K562 (cell line): ENCODE measurements around the gene KIF3B. TPM values are rescaled to one million over a fixed set of nuclear protein-coding genes. Genes with fewer than 3 reads are reported as not detected.

Experiments used
- ATAC-seq: fragments of 200-7000 bp; cut with Tn5 transposase; 3 replicates; pipeline ENCODE4 v1.9.1; 2020; ENCODE audit warnings: moderate library complexity
- BruUV-seq: library from RNA; stranded (reverse); fragments of 400-500 nt; replicated peaks from 2 replicates; lab custom pipeline; 2021; lab: Mats Ljungman, UMichigan
- CTCF ChIA-PET: fragments of 300-600 bp; formaldehyde crosslinking; extraction: SDS; loops from one replicate; lab custom pipeline; 2021; ENCODE audit warnings: low intra/inter-chr PET ratio; lab: Yijun Ruan, JAX
- POLR2A ChIA-PET: fragments of 300-600, 350-650 bp; sonication (Branson Sonifier 250); formaldehyde crosslinking; extraction: SDS; loops from one replicate; lab custom pipeline; 2021; ENCODE audit warnings: antibody characterized with exemption, inconsistent platforms; lab: Yijun Ruan, JAX
- DNase-seq, 4 experiments: peaks; one replicate each; pipeline versions ENCODE4 v3.0.0 to v3.0.0-alpha.2; 2011 to 2018; ENCODE audit warnings: low spot score in 3 of 4, mixed read lengths in 3 of 4; ENCODE audit errors: extremely low read depth in 1 of 4
- FAIRE-seq: peaks from 2 replicates; lab custom pipeline; 2011; peaks lifted over from hg19 to GRCh38; lab: Jason Lieb, UNC
- H2AFZ ChIP-seq: 2 replicates; pipeline ENCODE4 v1.6.0; 2011; ENCODE audit warnings: low read depth, low read length, control low read depth, inconsistent platforms
- H3K27ac ChIP-seq: fragments of 200-600 bp; 3 replicates; pipeline ENCODE4 v1.8.0; 2011; ENCODE audit warnings: low read depth, mild to moderate bottlenecking, control low read depth, inconsistent platforms, low read length, moderate library complexity, mixed read lengths; ENCODE audit errors: extremely low read depth
- H3K27me3 ChIP-seq, 2 experiments: fragments of 300-600 bp in 1 of 2; 2 replicates in 1 of 2; 3 replicates in 1 of 2; pipeline versions ENCODE4 v1.6.0 to v1.8.0; 2011; ENCODE audit warnings: inconsistent platforms in 2 of 2, low read length in 2 of 2, mild to moderate bottlenecking in 1 of 2, mixed read lengths in 1 of 2, moderate library complexity in 1 of 2; ENCODE audit not compliant: control insufficient read depth in 2 of 2, insufficient read depth in 2 of 2
- H3K36me3 ChIP-seq: fragments of 300-600 bp; 3 replicates; pipeline ENCODE4 v1.8.0; 2011; ENCODE audit warnings: mild to moderate bottlenecking, low read length, inconsistent platforms; ENCODE audit not compliant: control insufficient read depth, insufficient read depth
- H3K4me1 ChIP-seq, 2 experiments: fragments of 200-600 bp in 1 of 2; replicated peaks in 1 of 2; 2 replicates in 1 of 2; 3 replicates in 1 of 2; pipeline versions ENCODE4 v1.5.1 to v1.8.0; 2011; ENCODE audit warnings: inconsistent platforms in 2 of 2, low read length in 2 of 2, mild to moderate bottlenecking in 1 of 2, mixed read lengths in 1 of 2, moderate library complexity in 1 of 2; ENCODE audit not compliant: control insufficient read depth in 2 of 2, insufficient read depth in 2 of 2
- H3K4me2 ChIP-seq: 2 replicates; pipeline ENCODE4 v1.6.1; 2011; ENCODE audit warnings: low read length, control low read depth, inconsistent platforms, mixed read lengths; ENCODE audit not compliant: insufficient read depth
- H3K4me3 ChIP-seq: fragments of 200-600 bp; sonication (generic), shearing (Covaris generic); 2 replicates; pipeline ENCODE4 v1.5.1; 2016; ENCODE audit warnings: control low read depth, inconsistent platforms
- H3K79me2 ChIP-seq: fragments of 200-600 bp; 3 replicates; pipeline ENCODE4 v1.8.0; 2011; ENCODE audit warnings: low read length, inconsistent platforms; ENCODE audit not compliant: control insufficient read depth, insufficient read depth
- H3K9ac ChIP-seq, 2 experiments: 2 replicates each; pipeline versions ENCODE4 v1.6.0 to v1.6.1; 2011; ENCODE audit warnings: low read depth in 2 of 2, low read length in 2 of 2, control low read depth in 1 of 2, inconsistent platforms in 1 of 2, mild to moderate bottlenecking in 1 of 2, mixed read lengths in 1 of 2; ENCODE audit not compliant: insufficient read depth in 1 of 2
- H3K9me1 ChIP-seq: one replicate; pipeline ENCODE4 v1.6.0; 2011; ENCODE audit warnings: inconsistent platforms, mild to moderate bottlenecking, low read length, moderate library complexity; ENCODE audit not compliant: control insufficient read depth, insufficient read depth
- H3K9me3 ChIP-seq: replicated peaks from 2 replicates; pipeline ENCODE4 v1.5.1; 2011; ENCODE audit warnings: low read depth, low read length, inconsistent platforms; ENCODE audit not compliant: control insufficient read depth, insufficient read depth
- H4K20me1 ChIP-seq: replicated peaks from 2 replicates; pipeline ENCODE4 v1.6.1; 2011; ENCODE audit warnings: low read length, inconsistent platforms, mixed read lengths; ENCODE audit not compliant: control insufficient read depth, insufficient read depth
- C11orf30 ChIP-seq: fragments of 450-650 bp; IDR thresholded peaks from 2 replicates; pipeline ENCODE4 v1.6.1; 2016; ENCODE audit warnings: low read depth, mild to moderate bottlenecking
- CHD4 ChIP-seq: fragments of 200-600 bp; sonication (generic); IDR thresholded peaks from 3 replicates; pipeline ENCODE4 v1.6.1; 2012; ENCODE audit warnings: low read depth, mild to moderate bottlenecking, mixed read lengths, low read length, inconsistent platforms; ENCODE audit not compliant: insufficient read depth, insufficient replicate concordance, poor library complexity, severe bottlenecking
- ZNF263 ChIP-seq: sonication (generic); formaldehyde crosslinking; IDR thresholded peaks from 2 replicates; pipeline ENCODE4 v1.8.0; 2022; ENCODE audit warnings: mild to moderate bottlenecking, missing genetic modification reagents, borderline replicate concordance
- WGBS: fragments of 100-300 bp; shearing (Covaris generic); methylation state at CpG from one replicate; pipeline ENCODE4 v1.1.6; 2016; ENCODE audit warnings: low coverage, mixed read lengths; ENCODE audit not compliant: insufficient coverage; ENCODE audit errors: missing lambda C conversion rate; 5-methylcytosine and 5-hydroxymethylcytosine counted together
- in situ Hi-C: fragments of 300-500 bp; cut with MboI; formaldehyde crosslinking; loops from 4 replicates; pipeline ENCODE4 v1.15.0; 2018; ENCODE audit warnings: inconsistent platforms, mixed read lengths
- intact Hi-C: fragments of 100-400 bp; cut with micrococcal nuclease; formaldehyde crosslinking; loops from 2 replicates; pipeline ENCODE4 v1.14.2; 2022
- polyA plus RNA-seq, 8 experiments: library from polyadenylated mRNA; depleted of rRNA in 4 of 8; stranded (reverse) in 5 of 8; unstranded in 3 of 8; fragments of >200 nt; fragmentation: Nextera tagmentation in 2 of 8; fragmentation: Illumina TruSeq in 1 of 8; extraction: Ambion mirVana in 2 of 8; extraction: Trizol in 1 of 8; gene quantifications; 2 replicates each; pipeline versions ENCODE4 v1.2.1 to v1.2.3, GENCODE V29; 2011 to 2014; ENCODE audit warnings: inconsistent platforms in 1 of 8, missing spikeins in 1 of 8
- total RNA-seq, 7 experiments: library from RNA; depleted of rRNA in 6 of 7; stranded (reverse); fragments of >200 nt in 6 of 7; fragmentation: Illumina TruSeq in 2 of 7; extraction: Trizol in 2 of 7; gene quantifications; 2 replicates each; pipeline versions ENCODE4 v1.2.1 to v1.2.3, GENCODE V29; 2011 to 2021; ENCODE audit warnings: low replicate concordance in 1 of 7

Gene KIF3B
- total and polyA plus RNA-seq, 9 of the 15 experiments (the other 6 are each of a cell fraction or from before 2014, with no cell fraction given) = 2.9 to 12.3 (median 8.6) TPM

- no peak for TF ChIP-seq CHD4
Observed at GRCh38 chr20:32235331-32236047, 42.0 kb upstream of the KIF3B start (continued).

- Histone ChIP-seq H3K4me1 (no peaks in the 10 kb centered on the region), H3K27me3 (no peaks in the 10 kb centered on the region), H3K9me1 (peaks cover 2% of the 10 kb centered on the region), H3K79me2 (no peaks in the 10 kb centered on the region)
- no TSS peak for BruUV-seq
- no peak for FAIRE-seq
- WGBS = 89% methylated on average over 3 of the region's 3 CpGs
- TF ChIP-seq C11orf30 (0 out of 2 replicates have a peak, but pooled peaks have one; percentile 1), ZNF263 (CRISPR knock-in tag) (no peak)
- TF ChIP-seq, all 486 proteins: peak for 1
- Histone ChIP-seq H3K9ac (no peak overlapping the region), H3K27ac (no peak overlapping the region), H4K20me1 (peaks cover 4% of the 10 kb centered on the region; the same call in 1 of the 2 replicates), H3K4me2 (no peak overlapping the region), H3K9me3 (no peaks in the 10 kb centered on the region), H2AFZ (no peak overlapping the region), H3K36me3 (peaks cover 55% of the 10 kb centered on the region), H3K4me3 (no peak overlapping the region)
- ATAC-seq (no peak), DNase-seq (no peak)
- ChIA-PET CTCF (no interaction called here), POLR2A (interaction anchor here (0.6 to 1.3 kb wide), 4 partner anchors 9 to 42 kb away, joined by 3 to 6 read pairs (median 3); no protein-coding TSS in a partner anchor)
- intact Hi-C loops = no loop called here
- in situ Hi-C loops = no loop called here
Observed at GRCh38 chr20:32236048-32236533, 41.4 kb upstream of the KIF3B start.
